Fibroblast of lung (primary cell): ENCODE results near the gene HDAC4. TPM values are rescaled to one million over a fixed set of nuclear protein-coding genes. Genes with fewer than 3 reads are reported as not detected.

Source experiments
- DNase-seq, 2 donors: peaks; one replicate each; pipeline versions ENCODE4 v3.0.0 to v3.0.0-alpha.2; 2010; ENCODE audit warnings: low read depth in 2 of 2
- H2AFZ ChIP-seq: 2 replicates; pipeline ENCODE4 v1.5.1; 2012; ENCODE audit warnings: low read length, control low read depth, inconsistent platforms
- H3K27ac ChIP-seq: 2 replicates; pipeline ENCODE4 v1.5.1; 2011; ENCODE audit warnings: low read length, control low read depth; ENCODE audit not compliant: insufficient read depth
- H3K27me3 ChIP-seq: 2 replicates; pipeline ENCODE4 v1.5.1; 2011; ENCODE audit warnings: mild to moderate bottlenecking, low read length; ENCODE audit not compliant: control insufficient read depth, insufficient read depth
- H3K36me3 ChIP-seq: 2 replicates; pipeline ENCODE4 v1.5.1; 2011; ENCODE audit warnings: low read length; ENCODE audit not compliant: control insufficient read depth, insufficient read depth
- H3K4me1 ChIP-seq: 2 replicates; pipeline ENCODE4 v1.5.1; 2011; ENCODE audit warnings: low read length; ENCODE audit not compliant: control insufficient read depth, insufficient read depth; ENCODE audit errors: extremely low read depth
- H3K4me2 ChIP-seq: 2 replicates; pipeline ENCODE4 v1.5.1; 2011; ENCODE audit warnings: low read length, control low read depth; ENCODE audit not compliant: insufficient read depth; ENCODE audit errors: extremely low read depth
- H3K4me3 ChIP-seq, 4 experiments: fragments of 200-600 bp in 1 of 4; sonication (generic) in 1 of 4; replicated peaks in 1 of 4; 2 replicates each; pipeline ENCODE4 v1.5.1; 2011 to 2016; ENCODE audit warnings: low read length in 4 of 4, low read depth in 3 of 4, mild to moderate bottlenecking in 3 of 4, control low read depth in 2 of 4, inconsistent platforms in 1 of 4, mixed read lengths in 1 of 4; ENCODE audit not compliant: insufficient read depth in 1 of 4; ENCODE audit errors: control extremely low read depth in 1 of 4
- H3K79me2 ChIP-seq: 2 replicates; pipeline ENCODE4 v1.5.1; 2012; ENCODE audit warnings: mild to moderate bottlenecking, low read length, inconsistent platforms; ENCODE audit not compliant: control insufficient read depth, insufficient read depth
- H3K9ac ChIP-seq: 2 replicates; pipeline ENCODE4 v1.5.1; 2011; ENCODE audit warnings: mild to moderate bottlenecking, low read length, control low read depth; ENCODE audit not compliant: insufficient read depth
- H3K9me3 ChIP-seq: 2 replicates; pipeline ENCODE4 v1.5.1; 2012; ENCODE audit warnings: low read depth, low read length; ENCODE audit not compliant: control insufficient read depth, insufficient read depth
- H4K20me1 ChIP-seq: 2 replicates; pipeline ENCODE4 v1.5.1; 2011; ENCODE audit warnings: low read length; ENCODE audit not compliant: control insufficient read depth, insufficient read depth; ENCODE audit errors: extremely low read depth
- EZH2 ChIP-seq: IDR thresholded peaks from 2 replicates; pipeline ENCODE4 v1.5.1; 2012; ENCODE audit warnings: low read length, control low read depth, mild to moderate bottlenecking; ENCODE audit errors: missing control alignments
- polyA plus RNA-seq, 2 donors: library from polyadenylated mRNA; depleted of rRNA in 1 of 2; stranded (reverse) in 1 of 2; unstranded in 1 of 2; fragments of >200 nt; gene quantifications; 2 replicates each; pipeline ENCODE4 v1.2.1, GENCODE V29; 2011 to 2012; ENCODE audit warnings: missing spikeins in 1 of 2
- total RNA-seq: library from RNA; depleted of rRNA; stranded (reverse); fragments of >200 nt; gene quantifications from 2 replicates; pipeline ENCODE4 v1.2.1, GENCODE V29; 2014
- TF ChIP-seq, protein P1 (sequence below), 2 donors: IDR thresholded peaks in 1 of 2; conservative IDR thresholded peaks in 1 of 2; 1 replicate in 1 of 2; 2 replicates in 1 of 2; pipeline ENCODE4 v1.5.1; 2011 to 2012; ENCODE audit warnings: low read length in 2 of 2, control low read depth in 1 of 2, inconsistent platforms in 1 of 2, low read depth in 1 of 2, mild to moderate bottlenecking in 1 of 2

HDAC4 gene
- total and polyA plus RNA-seq, 2 donors (not counting 1 experiment from before 2014, with no cell fraction given), result 7.4 to 19.8 TPM

GRCh38 chr2:239294571-239295054 lies 106.2 kb downstream of the HDAC4 start:
- Histone ChIP-seq H3K9ac (no peak overlapping the region), H3K27me3 (no peaks in the 10 kb centered on the region), H3K79me2 (peaks cover 4% of the 10 kb centered on the region), H3K27ac (no peak overlapping the region), H3K4me2 (no peak overlapping the region), H3K9me3 (no peaks in the 10 kb centered on the region), H3K4me1 (peaks cover 2% of the 10 kb centered on the region), H4K20me1 (no peaks in the 10 kb centered on the region), H2AFZ (no peak overlapping the region), H3K4me3 (no peak overlapping the region), H3K36me3 (no peaks in the 10 kb centered on the region)
- no peak for DNase-seq
- TF ChIP-seq EZH2, result no peak
- TF ChIP-seq, protein P1, sequence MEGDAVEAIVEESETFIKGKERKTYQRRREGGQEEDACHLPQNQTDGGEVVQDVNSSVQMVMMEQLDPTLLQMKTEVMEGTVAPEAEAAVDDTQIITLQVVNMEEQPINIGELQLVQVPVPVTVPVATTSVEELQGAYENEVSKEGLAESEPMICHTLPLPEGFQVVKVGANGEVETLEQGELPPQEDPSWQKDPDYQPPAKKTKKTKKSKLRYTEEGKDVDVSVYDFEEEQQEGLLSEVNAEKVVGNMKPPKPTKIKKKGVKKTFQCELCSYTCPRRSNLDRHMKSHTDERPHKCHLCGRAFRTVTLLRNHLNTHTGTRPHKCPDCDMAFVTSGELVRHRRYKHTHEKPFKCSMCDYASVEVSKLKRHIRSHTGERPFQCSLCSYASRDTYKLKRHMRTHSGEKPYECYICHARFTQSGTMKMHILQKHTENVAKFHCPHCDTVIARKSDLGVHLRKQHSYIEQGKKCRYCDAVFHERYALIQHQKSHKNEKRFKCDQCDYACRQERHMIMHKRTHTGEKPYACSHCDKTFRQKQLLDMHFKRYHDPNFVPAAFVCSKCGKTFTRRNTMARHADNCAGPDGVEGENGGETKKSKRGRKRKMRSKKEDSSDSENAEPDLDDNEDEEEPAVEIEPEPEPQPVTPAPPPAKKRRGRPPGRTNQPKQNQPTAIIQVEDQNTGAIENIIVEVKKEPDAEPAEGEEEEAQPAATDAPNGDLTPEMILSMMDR (conservative IDR thresholded peaks at IDR 0.05 in 1 of 2, IDR thresholded peaks at IDR 0.05 in 1 of 2; ENCODE audit: low read depth in 1 of 2, low read length in 2 of 2), result no peak

DNA sequence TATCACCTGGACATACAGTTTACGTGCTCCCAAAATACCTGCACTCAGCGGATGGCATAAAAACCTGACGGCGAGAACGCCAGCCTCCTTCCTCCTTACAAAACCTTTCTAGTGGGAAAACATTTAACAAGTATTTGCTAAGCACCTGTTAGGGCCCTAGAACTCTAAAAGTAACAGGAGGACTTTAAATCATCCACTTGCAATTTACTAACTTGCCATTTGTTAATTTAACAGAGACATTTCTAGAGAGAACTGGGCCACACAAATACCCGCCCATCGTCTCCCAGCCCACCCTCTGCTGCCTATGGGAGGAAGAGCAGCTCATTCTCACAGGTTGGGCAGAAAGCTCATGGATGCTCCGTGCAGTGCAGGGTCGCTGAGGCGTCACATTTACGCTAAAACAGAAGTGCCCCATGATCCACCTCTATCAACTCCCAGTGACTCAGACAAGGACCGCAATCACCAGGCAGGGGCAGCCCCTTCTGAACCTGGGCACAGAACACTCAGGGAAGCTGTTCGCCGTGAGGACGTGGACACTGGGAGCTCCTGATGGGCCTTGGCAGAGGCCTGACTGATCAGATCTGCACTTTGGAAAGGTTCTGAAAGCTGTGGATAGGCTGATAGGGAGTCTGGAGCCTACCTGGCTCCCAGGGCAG lies 106.9 kb downstream of the HDAC4 start:
- Histone ChIP-seq H3K9me3 (no peaks in the 10 kb centered on the region), H3K4me1 (peaks cover 2% of the 10 kb centered on the region), H3K4me2 (no peak overlapping the region), H3K4me3 (no peak overlapping the region), H3K27ac (no peak overlapping the region), H3K36me3 (no peaks in the 10 kb centered on the region), H3K9ac (no peak overlapping the region), H4K20me1 (no peaks in the 10 kb centered on the region), H3K27me3 (no peaks in the 10 kb centered on the region), H3K79me2 (peaks cover 4% of the 10 kb centered on the region), H2AFZ (no peak overlapping the region)
- no peak for DNase-seq
- TF ChIP-seq, protein P1 (conservative IDR thresholded peaks at IDR 0.05 in 1 of 2, IDR thresholded peaks at IDR 0.05 in 1 of 2; ENCODE audit: low read depth in 1 of 2, low read length in 2 of 2), result no peak
- no peak for TF ChIP-seq EZH2

- Histone ChIP-seq H3K27me3 (no peaks in the 10 kb centered on the region), H3K27ac (no peak overlapping the region), H3K36me3 (no peaks in the 10 kb centered on the region), H3K4me2 (no peak overlapping the region), H2AFZ (no peak overlapping the region), H4K20me1 (no peaks in the 10 kb centered on the region), H3K79me2 (peaks cover 4% of the 10 kb centered on the region), H3K9me3 (no peaks in the 10 kb centered on the region), H3K4me1 (peaks cover 2% of the 10 kb centered on the region), H3K4me3 (no peak overlapping the region), H3K9ac (no peak overlapping the region)
- peak in 1 of 2 donors; percentile 36 for DNase-seq
- TF ChIP-seq, protein P1 (conservative IDR thresholded peaks at IDR 0.05 in 1 of 2, IDR thresholded peaks at IDR 0.05 in 1 of 2; ENCODE audit: low read depth in 1 of 2, low read length in 2 of 2), result no peak
- no peak for TF ChIP-seq EZH2
Measured at GRCh38 chr2:239292959-239293774, 107.7 kb downstream of the HDAC4 start.
